ENCODE data around the gene LARGE1. TPM values are rescaled to one million over a fixed set of nuclear protein-coding genes. Genes with fewer than 3 reads are reported as not detected.
A peak's percentile ranks its signal among the peaks of the same experiment; 100 is the strongest.

The LARGE1 gene
- total RNA-seq, 4 donors from 2014 or later, result 18.7 to 82.1 (median 39.2) TPM

- TF ChIP-seq POLR2A (IDR thresholded peaks at IDR 0.05), result no peak
- TF ChIP-seq, protein P1, sequence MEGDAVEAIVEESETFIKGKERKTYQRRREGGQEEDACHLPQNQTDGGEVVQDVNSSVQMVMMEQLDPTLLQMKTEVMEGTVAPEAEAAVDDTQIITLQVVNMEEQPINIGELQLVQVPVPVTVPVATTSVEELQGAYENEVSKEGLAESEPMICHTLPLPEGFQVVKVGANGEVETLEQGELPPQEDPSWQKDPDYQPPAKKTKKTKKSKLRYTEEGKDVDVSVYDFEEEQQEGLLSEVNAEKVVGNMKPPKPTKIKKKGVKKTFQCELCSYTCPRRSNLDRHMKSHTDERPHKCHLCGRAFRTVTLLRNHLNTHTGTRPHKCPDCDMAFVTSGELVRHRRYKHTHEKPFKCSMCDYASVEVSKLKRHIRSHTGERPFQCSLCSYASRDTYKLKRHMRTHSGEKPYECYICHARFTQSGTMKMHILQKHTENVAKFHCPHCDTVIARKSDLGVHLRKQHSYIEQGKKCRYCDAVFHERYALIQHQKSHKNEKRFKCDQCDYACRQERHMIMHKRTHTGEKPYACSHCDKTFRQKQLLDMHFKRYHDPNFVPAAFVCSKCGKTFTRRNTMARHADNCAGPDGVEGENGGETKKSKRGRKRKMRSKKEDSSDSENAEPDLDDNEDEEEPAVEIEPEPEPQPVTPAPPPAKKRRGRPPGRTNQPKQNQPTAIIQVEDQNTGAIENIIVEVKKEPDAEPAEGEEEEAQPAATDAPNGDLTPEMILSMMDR (IDR thresholded peaks at IDR 0.05), result no peak
- no peak for DNase-seq
- no peaks in the 10 kb centered on the region for H3K36me3 ChIP-seq
- H3K27me3 ChIP-seq, result no peaks in the 10 kb centered on the region
- intact Hi-C loops (cut with DNase I; ENCODE audit: low total_unique reads), result no loop called here
- no peaks in the 10 kb centered on the region for H3K9me3 ChIP-seq
- no peaks in the 10 kb centered on the region for H3K4me1 ChIP-seq
- H3K4me3 ChIP-seq, result no peak overlapping the region
- peak overlapping the region; percentile 12 to 34 for H3K27ac ChIP-seq
Measured at GRCh38 chr22:33841281-33842005, 78.8 kb downstream of the LARGE1 start.

GRCh38 chr22:33838644-33839043 lies 81.6 kb downstream of the LARGE1 start:
- Histone ChIP-seq H3K4me1 (no peaks in the 10 kb centered on the region), H3K36me3 (no peaks in the 10 kb centered on the region), H3K4me3 (no peak overlapping the region), H3K27ac (peak overlapping the region; percentile 36 to 47), H3K9me3 (no peaks in the 10 kb centered on the region), H3K27me3 (no peaks in the 10 kb centered on the region)
- DNase-seq, result no peak
- intact Hi-C loops (cut with DNase I; ENCODE audit: low total_unique reads), result no loop called here
- TF ChIP-seq POLR2A (IDR thresholded peaks at IDR 0.05), result no peak
- TF ChIP-seq, protein P1 (IDR thresholded peaks at IDR 0.05), result no peak

DNA sequence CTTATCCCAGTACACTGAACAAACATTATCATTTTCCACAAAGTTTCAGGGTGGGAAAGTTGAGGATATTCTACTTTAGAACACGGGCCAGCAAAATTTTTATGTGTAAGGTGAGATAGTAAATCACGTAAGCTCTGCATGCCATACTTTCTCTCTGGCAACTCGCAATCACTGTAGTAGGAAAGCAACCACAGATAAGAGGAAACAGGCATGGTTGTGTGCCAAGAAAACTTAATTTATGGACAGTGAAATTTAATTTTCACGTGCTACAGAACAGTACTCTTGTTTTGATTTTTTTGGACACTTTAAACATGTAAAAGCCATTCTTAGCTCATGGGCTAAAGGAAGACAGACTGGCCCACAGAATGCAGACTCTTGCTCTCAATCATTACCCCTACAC lies 82.5 kb downstream of the LARGE1 start:
- no peak overlapping the region for H3K4me3 ChIP-seq
- no peaks in the 10 kb centered on the region for H3K4me1 ChIP-seq
- H3K36me3 ChIP-seq, result no peaks in the 10 kb centered on the region
- no peak for TF ChIP-seq POLR2A (IDR thresholded peaks at IDR 0.05)
- TF ChIP-seq, protein P1 (IDR thresholded peaks at IDR 0.05), result no peak
- DNase-seq, result no peak
- peak overlapping the region; percentile 36 to 47 for H3K27ac ChIP-seq
- no peaks in the 10 kb centered on the region for H3K9me3 ChIP-seq
- intact Hi-C loops (cut with DNase I; ENCODE audit: low total_unique reads), result no loop called here
- no peaks in the 10 kb centered on the region for H3K27me3 ChIP-seq

DNA sequence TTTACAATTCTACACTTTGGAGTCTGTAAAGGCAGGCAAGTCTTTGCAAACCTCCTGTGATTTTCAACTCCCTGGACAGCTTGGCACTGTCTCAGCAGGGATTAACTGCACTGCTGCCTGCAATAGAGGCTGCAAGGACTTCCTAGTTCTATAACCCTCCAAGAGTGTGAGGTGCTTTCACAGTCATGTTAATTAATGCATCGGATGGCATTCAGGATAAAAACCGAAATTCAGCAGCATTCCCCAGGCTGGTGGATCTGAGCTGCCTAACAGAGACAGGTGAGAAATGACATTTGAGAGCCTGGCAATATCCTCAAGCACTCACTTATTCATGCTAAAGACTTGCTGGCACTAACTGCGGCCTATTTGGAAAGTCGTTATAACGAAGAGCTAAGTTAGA lies 85.0 kb downstream of the LARGE1 start:
- H3K4me1 ChIP-seq, result no peaks in the 10 kb centered on the region
- intact Hi-C loops (cut with DNase I; ENCODE audit: low total_unique reads), result no loop called here
- no peaks in the 10 kb centered on the region for H3K27me3 ChIP-seq
- H3K4me3 ChIP-seq, result no peak overlapping the region
- H3K9me3 ChIP-seq, result no peaks in the 10 kb centered on the region
- no peaks in the 10 kb centered on the region for H3K36me3 ChIP-seq
- no peak for DNase-seq
- TF ChIP-seq, protein P1 (IDR thresholded peaks at IDR 0.05), result no peak
- no peak for TF ChIP-seq POLR2A (IDR thresholded peaks at IDR 0.05)
- H3K27ac ChIP-seq, result no peak overlapping the region

DNA sequence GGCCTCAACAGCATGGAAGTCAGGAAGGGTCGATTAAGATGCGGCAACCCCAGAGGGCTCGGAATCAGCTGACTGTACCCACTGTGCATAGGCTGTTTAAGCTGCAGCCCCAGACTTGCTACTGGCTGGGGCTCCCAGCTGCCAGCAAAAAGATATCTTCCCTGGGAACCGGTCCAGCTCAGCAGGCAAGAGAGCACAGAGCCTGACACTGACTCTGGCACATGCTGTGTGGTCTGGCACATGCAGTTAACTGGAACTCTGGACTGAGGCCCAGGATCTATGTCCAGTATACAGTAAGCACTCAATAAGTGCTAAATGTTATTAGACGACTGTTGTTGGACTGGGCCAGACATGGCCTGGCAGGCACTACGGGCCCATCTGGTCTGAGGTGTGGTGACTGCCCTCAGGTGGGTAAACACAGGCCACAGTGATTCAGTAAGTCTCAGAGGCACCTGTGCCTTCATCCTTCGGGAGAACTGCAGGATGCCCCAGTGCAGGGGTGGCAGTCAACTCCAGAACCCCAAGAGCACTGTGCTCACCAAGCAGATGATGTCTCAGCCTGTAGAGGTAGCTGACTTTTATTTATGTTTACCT lies 87.6 kb downstream of the LARGE1 start:
- Histone ChIP-seq H3K4me1 (no peaks in the 10 kb centered on the region), H3K27ac (no peak overlapping the region), H3K9me3 (no peaks in the 10 kb centered on the region), H3K27me3 (no peaks in the 10 kb centered on the region), H3K36me3 (no peaks in the 10 kb centered on the region), H3K4me3 (no peak overlapping the region)
- DNase-seq, result no peak
- TF ChIP-seq POLR2A (IDR thresholded peaks at IDR 0.05), result no peak
- TF ChIP-seq, protein P1 (IDR thresholded peaks at IDR 0.05), result no peak
- intact Hi-C loops (cut with DNase I; ENCODE audit: low total_unique reads), result no loop called here

Data from uterus (tissue), 4 donors.